Testis (tissue), 3 donors: ENCODE results near the gene PSD2. TPM values are rescaled to one million over a fixed set of nuclear protein-coding genes. Genes with fewer than 3 reads are reported as not detected.

ENCODE experiments used
- DNase-seq: peaks from one replicate; pipeline ENCODE4 v3.0.0-alpha.2; 2019
- H3K27ac ChIP-seq, 2 donors: fragments of 200-600 bp; sonication (generic); one replicate each; pipeline ENCODE4 v1.5.1; 2019
- H3K27me3 ChIP-seq: fragments of 200-600 bp; sonication (generic); one replicate; pipeline ENCODE4 v1.5.1; 2019
- H3K36me3 ChIP-seq: fragments of 200-600 bp; sonication (generic); one replicate; pipeline ENCODE4 v1.5.1; 2017; ENCODE audit warnings: low read depth; ENCODE audit errors: missing control alignments
- H3K4me1 ChIP-seq: fragments of 200-600 bp; sonication (generic); one replicate; pipeline ENCODE4 v1.5.1; 2019
- H3K4me3 ChIP-seq, 2 donors: fragments of 200-600 bp; sonication (generic); one replicate each; pipeline ENCODE4 v1.5.1; 2017 to 2019
- H3K9me3 ChIP-seq: fragments of 200-600 bp; sonication (generic); one replicate; pipeline ENCODE4 v1.5.1; 2017
- CTCF ChIP-seq, 3 experiments: fragments of 450-650 bp in 2 of 3; fragments of 200-600 bp in 1 of 3; sonication (generic) in 1 of 3; IDR thresholded peaks; one replicate each; pipeline ENCODE4 v1.5.1; 2016 to 2019; ENCODE audit warnings: antibody characterized with exemption in 3 of 3, mild to moderate bottlenecking in 2 of 3, moderate library complexity in 1 of 3
- POLR2A ChIP-seq: fragments of 450-650 bp; IDR thresholded peaks from one replicate; pipeline ENCODE4 v1.6.1; 2017; ENCODE audit warnings: antibody characterized with exemption, mild to moderate bottlenecking, moderate library complexity
- WGBS, 2 donors: methylation state at CpG; one replicate each; pipeline ENCODE4 v1.1.5; 2018; 5-methylcytosine and 5-hydroxymethylcytosine counted together
- intact Hi-C: fragments of 100-400 bp; cut with DNase I; formaldehyde crosslinking; loops from one replicate; pipeline ENCODE4 v1.15.1; 2023; ENCODE audit warnings: low total_unique reads
- polyA plus RNA-seq: library from polyadenylated mRNA; stranded (reverse); fragments of 350-450 nt; fragmentation: Illumina TruSeq; extraction: RNeasy Lipid Tissue Mini Kit (QIAGEN cat#74804); gene quantifications from one replicate; pipeline ENCODE4 v1.2.3, GENCODE V29; 2014; ENCODE audit warnings: low read depth, low replicate concordance; ENCODE audit not compliant: insufficient read depth
- total RNA-seq, 2 donors: library from RNA; depleted of rRNA; stranded (reverse); fragments of >200 nt; gene quantifications; one replicate each; pipeline ENCODE4 v1.2.3, GENCODE V29; 2016

Gene PSD2
- total and polyA plus RNA-seq, 3 donors from 2014 or later, result 1.6 to 2.0 (median 1.9) TPM

DNA sequence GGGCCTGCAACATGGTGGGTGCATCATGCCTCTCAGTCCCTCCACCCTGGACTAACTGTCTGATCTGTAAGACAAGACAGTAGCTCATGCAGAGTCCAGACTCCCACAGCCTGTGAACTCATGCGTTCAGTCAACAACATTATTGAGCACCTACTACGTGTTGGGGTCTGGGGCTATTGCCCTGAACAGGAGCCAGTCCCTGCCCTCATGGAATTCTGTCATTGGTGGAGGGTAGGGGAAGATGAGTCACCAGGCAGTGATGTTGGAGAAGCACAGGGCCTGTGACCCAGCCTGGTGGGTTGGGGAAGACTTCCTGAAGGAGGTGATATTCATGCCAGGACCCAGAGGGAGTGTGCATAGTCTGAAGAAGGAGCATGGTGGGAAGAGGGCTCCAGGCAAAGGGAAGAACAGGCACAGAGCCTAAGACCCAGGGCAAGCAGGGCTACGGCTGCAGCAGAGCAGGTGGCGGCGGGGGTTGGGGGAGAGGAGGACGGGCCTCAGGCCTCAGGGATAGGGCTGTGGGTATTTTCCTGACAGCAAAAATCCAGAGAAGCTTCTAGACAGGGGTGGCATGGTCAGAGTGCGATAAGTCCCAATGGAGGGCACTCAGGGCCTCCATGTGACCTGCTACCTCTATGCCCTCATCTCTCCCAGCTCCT is 26.7 kb upstream of the PSD2 start:
- H3K4me1 ChIP-seq, result peaks cover 10% of the 10 kb centered on the region
- DNase-seq, result no peak
- no peak for TF ChIP-seq CTCF (IDR thresholded peaks at IDR 0.05)
- TF ChIP-seq POLR2A, result no peak
- intact Hi-C loops, result loop anchor here (5.0 kb wide), 1 partner anchor 137 kb away; no protein-coding TSS in a partner anchor
- H3K36me3 ChIP-seq, result no peaks in the 10 kb centered on the region
- 93 to 96% methylated on average over 7 of the region's 7 CpGs for WGBS, 2 donors
- no peak overlapping the region for H3K27ac ChIP-seq
- no peaks in the 10 kb centered on the region for H3K9me3 ChIP-seq
- H3K4me3 ChIP-seq, result no peak overlapping the region
- no peaks in the 10 kb centered on the region for H3K27me3 ChIP-seq

- WGBS, 2 donors, result 88 to 100% methylated on average over 1 to 3 of the region's 3 CpGs
- TF ChIP-seq POLR2A (no peak), CTCF (IDR thresholded peaks at IDR 0.05) (no peak)
- peaks cover 9% of the 10 kb centered on the region for H3K4me1 ChIP-seq
- no peak overlapping the region for H3K4me3 ChIP-seq
- H3K27me3 ChIP-seq, result no peaks in the 10 kb centered on the region
- intact Hi-C loops, result loop anchor here (5.0 kb wide), 1 partner anchor 137 kb away; no protein-coding TSS in a partner anchor
- H3K9me3 ChIP-seq, result no peaks in the 10 kb centered on the region
- no peak for DNase-seq
- H3K27ac ChIP-seq, result no peak overlapping the region
- H3K36me3 ChIP-seq, result no peaks in the 10 kb centered on the region
Measured at GRCh38 chr5:139769477-139769876, 26.1 kb upstream of the PSD2 start.

- intact Hi-C loops, result no loop called here
- Histone ChIP-seq H3K27ac (no peak overlapping the region), H3K4me3 (no peak overlapping the region), H3K9me3 (no peaks in the 10 kb centered on the region), H3K4me1 (peaks cover 4% of the 10 kb centered on the region), H3K36me3 (no peaks in the 10 kb centered on the region), H3K27me3 (no peaks in the 10 kb centered on the region)
- TF ChIP-seq POLR2A, result no peak
- WGBS, 2 donors, result 88% methylated on average over 2 of the region's 2 CpGs
- DNase-seq, result no peak
Measured at GRCh38 chr5:139770722-139771121, 24.9 kb upstream of the PSD2 start.

- peaks cover 4% of the 10 kb centered on the region for H3K4me1 ChIP-seq
- intact Hi-C loops, result no loop called here
Measured at GRCh38 chr5:139772089-139772791, 23.4 kb upstream of the PSD2 start.

More at GRCh38 chr5:139772089-139772791, 23.4 kb upstream of the PSD2 start:
- no peak overlapping the region for H3K27ac ChIP-seq
- no peak for TF ChIP-seq POLR2A
- no peak for TF ChIP-seq CTCF (IDR thresholded peaks at IDR 0.05)
- no peaks in the 10 kb centered on the region for H3K27me3 ChIP-seq
- no peaks in the 10 kb centered on the region for H3K9me3 ChIP-seq
- WGBS, 2 donors, result 59 to 60% methylated on average over 7 to 8 of the region's 8 CpGs
- H3K36me3 ChIP-seq, result no peaks in the 10 kb centered on the region
- no peak for DNase-seq
- no peak overlapping the region for H3K4me3 ChIP-seq
